Fibroblast of skin of scalp (primary cell): Measurements from ENCODE around the gene NEURL1.
A peak's percentile ranks its signal among the peaks of the same experiment; 100 is the strongest.

Source experiments
- DNase-seq: peaks from one replicate; pipeline ENCODE4 v3.0.0-alpha.2; 2013

The NEURL1 gene

DNA sequence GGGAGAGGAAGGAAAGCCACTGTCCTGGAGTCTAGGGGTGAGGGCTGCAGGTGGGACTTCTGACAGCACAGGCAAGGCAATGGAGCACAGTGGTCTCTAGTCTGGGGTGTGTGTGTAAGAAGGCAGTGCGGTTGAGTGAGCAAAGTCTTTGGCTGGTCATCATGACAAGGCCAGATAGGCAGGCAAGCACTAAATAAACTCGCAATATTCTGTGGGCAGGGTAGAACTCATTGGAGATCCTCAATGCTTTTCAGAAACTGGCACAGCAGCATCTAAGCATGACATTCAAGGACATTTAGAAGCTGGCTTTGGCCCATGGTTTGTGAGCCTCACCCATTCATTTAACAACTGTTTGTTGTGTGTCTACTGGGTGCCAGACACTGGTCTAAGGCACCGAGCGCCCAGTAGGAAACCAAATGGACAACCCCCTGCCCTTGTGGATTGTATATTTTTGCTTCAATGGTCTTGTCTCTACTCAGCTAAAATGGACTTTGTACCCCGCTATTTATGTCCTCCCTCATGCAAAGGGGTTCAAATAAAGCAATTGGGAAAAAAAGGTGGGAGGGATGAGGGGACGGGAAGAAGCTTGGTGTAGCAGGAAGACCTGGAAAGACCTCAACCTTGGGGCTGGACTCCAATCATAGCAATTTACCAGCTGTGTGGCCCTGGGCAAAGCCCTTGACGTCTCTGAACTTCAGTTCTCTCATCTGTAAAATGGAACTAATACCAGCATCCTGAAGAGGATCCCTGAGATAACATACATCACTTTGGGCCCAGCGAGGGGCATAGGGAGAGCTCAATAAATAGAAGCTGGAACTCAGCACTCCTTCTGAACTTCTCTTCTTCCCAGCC, 116.0 kb downstream of the NEURL1 start:
- DNase-seq, result no peak

DNA sequence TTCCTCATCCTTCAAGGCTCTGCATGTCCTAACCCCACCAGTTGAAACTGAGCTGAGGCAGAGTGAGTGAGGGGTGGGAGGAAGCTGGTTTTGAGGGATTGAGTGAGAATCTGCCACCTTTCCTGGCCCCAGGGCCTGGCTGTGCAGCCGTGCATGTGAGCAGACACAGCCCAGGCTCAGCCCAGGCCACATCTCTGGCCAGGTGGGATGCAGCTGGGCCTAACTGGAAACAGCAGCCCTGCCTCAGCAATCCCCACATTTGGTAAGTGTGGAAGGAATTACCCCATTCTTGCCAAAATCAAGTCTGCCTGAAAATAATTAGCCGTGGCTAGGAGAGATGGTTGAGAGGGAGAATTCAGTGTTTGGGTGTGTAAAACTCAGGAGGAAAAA, 116.6 kb downstream of the NEURL1 start:
- no peak for DNase-seq

DNA sequence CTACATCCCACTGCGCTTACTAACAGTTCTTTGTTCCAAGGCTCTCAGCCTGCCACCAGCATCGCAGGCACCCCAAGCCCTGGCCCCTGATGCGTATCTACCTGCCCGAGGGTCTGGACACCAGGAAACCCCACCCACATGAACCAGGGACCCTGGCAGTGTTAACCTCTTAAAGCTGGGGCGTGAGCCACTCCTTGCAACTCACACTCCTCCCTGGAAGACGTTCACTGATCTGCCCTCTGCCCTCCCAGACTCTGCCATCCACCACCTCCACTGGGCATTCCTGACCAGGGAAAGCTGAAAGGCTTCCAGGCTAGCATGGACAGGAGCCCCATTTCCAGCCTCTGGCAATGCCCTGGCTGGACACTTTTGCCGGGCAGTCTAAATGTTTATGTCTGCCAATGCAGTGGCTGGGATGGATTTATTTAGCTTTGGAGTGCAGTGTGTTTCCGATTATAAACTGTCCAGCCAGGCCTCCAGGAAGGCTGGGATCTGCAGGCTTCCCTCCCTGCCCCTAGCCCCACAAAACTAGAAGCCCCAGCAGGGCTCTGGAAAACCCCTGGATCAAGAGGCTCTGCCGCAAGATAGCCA, 117.5 kb downstream of the NEURL1 start:
- no peak for DNase-seq

DNA sequence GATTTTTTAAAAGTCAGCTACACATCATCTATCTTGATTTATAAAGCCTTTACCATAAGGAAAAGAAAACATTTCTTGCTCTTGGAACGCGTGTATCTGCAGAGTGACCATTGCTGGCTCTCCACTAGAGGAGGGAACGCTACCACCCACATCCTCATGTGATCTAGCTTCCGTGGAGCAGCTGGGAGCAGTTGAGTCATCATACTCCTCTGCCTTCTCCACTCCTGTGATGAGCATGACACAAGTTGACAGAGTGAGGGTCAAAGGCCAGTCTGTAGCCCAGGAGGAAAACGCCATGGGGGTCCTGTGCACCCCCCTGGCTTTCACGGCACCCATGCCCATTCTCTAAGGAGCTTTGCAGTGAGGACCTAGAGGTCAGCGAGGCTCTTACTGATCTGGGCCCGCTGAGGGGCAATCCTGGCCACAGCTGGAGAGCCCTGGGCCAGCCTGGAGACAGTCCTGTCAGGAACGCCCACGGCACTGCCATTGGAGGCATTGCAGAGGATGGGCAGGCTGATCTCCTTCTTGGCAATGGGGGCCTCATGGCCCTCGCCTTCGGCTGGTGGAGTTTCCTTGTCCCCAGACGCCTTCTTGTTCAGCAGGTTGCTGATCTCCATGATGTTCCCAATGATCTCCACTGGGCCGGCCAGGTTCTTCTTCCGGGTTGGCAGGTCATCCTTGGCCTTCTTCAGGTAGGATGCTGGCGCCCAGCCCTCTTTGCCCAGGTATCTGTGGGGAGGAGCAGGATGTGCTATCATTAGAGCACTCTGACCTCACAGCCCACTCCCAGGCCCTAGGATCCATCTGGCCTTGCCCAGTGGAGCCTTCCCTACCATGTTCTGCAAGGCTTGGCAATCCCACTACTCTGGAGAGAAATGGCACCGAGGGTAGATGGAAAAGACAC, 119.2 kb downstream of the NEURL1 start:
- peak; percentile 18 for DNase-seq

DNA sequence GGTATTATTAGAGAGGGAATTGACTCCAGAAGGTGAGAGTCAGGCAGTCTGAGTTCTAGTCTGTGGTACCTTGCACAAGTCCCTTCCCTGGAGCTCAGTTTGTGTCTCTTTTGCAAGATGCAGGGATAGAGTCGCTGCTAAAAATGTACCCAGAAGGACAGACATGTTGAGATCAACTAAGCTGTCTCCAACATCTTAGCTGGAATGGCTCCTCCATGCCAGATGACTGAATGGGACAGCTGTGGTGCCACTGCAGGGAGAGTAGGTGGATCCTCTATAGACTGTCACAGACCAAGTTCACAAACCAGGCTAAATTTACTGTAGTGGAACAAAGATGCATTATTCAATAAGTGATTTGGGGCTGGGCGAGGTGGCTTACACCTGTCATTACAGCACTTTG, 120.1 kb downstream of the NEURL1 start:
- no peak for DNase-seq

DNA sequence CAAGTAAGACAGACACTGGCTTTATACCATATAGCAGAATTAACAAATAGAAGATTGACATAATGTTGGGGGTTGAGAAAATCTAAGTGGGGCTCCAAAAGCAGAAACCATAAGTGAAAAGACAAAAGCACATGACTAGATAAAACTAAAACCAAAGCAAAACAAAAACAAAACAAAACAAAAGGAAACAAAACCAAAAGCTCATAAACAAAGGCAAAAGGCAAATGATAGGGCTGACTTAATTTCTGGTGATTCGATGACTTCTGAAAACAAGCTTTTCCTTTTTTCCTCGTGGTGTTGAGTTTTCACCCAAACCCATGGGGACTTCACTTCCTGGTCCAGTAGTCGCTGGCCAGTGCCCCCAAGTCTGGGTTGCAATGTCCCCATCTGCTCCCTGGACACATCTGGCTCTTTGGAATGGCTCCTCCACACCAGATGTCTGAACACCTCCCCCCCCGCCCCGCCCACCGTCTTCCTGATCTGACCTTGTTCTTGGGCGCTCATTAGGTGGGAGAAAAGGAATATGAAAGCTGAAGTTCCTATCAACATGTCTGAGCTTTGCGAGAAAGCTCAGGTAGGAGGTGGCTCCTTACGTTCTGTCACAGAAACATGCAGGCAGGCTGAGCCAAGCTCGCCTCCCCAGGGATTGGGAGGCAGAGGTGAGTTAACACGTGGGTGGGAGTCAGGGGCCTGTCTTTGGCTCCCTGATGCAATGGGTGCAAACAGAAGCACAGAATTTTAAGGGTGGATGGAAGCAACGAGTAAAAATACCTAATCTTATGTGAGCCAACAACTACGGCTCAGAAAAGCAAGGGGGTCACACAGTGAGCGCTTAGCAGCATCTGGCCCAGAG, 121.0 kb downstream of the NEURL1 start:
- no peak for DNase-seq

DNA sequence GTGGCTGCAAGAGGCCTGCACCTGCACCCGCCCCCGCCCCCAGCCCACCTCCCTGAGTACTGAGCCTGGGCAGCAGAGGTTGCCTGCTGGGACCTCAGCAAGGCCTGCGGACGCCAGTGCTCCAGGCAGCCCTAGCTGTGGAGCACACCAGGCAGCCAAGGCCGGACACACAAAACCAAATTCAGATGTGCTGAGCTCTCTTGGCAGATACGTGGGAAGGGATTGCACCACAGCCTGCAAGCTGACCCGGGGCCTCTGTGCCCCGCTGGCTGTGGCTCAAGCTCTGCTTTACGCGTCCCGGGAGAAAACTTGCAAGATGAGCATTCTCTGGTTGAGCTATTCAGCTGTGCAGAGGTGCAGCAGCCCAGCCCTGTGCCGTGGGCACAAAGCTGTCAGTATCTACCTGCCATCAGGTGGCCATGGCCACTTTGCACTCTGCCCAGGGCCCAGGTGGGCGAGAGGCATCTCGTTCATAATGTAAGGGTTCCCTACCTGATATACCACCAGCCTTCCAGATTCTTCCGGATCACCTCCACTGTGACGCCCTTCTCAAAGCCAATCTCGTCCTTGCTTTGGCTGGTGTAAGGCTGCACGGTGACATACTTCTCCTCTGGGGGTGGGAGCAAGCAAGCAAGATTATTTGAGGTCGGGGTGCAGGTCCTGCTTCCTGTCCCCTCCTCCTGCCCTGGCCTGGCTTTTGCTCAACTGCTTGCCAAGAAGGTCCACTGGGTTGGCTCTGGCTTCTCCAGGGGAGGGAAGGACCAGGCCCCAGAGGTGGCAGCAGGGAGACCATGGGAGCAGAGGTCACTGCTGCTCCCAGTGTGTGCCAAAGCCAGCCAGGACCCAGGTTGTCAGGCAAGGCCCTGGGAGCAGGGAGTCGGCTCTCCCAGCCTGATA, 123.4 kb downstream of the NEURL1 start:
- peak; percentile 36 for DNase-seq

DNA sequence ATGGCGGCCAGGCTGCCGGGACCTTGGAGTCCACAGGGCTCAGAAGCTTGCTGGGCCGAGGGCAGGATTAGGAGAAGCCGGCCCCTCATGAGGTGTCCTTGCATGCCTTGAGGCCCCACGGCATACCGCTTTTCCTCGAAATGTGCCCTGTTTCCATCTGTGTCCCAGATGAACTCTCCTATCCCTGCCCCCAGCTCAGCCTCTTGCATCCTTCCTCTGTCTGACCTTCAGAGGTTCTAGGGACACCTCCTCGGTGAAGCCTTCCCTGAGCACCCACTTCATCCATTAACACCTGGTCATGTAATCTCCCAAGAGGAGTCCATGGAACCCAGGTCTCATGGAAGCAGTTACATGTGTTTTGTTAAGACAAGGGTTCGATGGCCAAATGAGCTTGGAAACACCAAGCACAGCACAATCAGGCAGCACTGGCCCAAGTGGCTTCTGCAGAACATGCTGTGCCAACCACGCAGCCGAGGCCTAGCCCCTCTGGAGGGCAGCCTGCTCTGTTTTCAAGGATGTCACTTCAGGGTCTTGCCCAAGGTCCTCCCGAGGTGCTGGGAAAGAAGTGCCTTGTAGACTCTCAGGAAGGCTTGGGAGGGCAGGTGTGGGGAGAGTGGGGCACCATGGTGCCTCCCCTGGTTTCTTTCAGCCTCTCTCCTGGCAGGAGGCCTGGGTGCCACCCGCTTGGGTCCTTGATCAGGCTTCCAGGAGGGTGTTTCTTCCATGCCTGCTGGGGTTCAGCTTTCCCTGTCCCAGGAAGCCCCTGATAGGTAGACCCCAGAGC, 124.3 kb downstream of the NEURL1 start:
- no peak for DNase-seq

DNA sequence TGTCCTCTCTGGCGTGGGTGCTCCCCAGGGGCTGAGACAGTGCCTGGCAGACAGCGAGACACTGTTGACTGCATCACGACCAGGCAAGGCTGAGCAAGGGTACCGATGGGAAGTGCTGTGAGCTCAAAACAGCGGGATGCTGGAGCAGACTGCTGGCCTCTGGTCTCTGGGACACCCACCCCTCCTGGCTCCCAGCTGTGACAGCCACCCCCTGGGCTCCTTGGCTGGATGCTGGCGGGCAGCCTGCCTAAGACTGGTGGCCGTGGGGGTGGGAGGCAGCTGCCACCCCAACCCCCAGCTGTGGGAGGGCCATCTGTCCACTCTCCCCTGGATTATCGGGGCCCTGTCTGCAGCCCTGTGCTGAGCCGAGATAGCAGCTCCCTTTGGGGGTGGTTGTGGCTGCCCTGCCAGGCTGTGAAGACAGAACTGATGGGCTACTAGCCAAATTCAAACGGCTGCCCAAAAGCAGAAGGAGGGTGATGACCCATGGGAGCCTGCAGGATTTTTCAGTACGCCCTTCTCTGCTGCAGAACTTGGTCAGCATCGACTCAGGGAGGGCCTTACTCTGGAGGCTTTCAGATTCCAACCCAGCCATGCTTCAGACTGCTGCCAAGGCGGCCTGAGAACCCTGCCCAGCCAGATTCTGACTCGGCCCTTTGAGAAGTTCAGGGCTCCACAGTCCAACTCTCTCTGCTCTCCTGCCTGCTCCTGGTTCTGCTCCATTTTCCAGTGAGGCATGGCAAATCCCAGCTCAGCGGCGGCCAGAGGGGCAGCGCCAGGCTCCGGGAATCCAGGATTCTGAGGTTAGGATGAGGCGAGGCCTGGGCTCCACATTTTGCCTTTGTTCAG, 125.3 kb downstream of the NEURL1 start:
- no peak for DNase-seq

DNA sequence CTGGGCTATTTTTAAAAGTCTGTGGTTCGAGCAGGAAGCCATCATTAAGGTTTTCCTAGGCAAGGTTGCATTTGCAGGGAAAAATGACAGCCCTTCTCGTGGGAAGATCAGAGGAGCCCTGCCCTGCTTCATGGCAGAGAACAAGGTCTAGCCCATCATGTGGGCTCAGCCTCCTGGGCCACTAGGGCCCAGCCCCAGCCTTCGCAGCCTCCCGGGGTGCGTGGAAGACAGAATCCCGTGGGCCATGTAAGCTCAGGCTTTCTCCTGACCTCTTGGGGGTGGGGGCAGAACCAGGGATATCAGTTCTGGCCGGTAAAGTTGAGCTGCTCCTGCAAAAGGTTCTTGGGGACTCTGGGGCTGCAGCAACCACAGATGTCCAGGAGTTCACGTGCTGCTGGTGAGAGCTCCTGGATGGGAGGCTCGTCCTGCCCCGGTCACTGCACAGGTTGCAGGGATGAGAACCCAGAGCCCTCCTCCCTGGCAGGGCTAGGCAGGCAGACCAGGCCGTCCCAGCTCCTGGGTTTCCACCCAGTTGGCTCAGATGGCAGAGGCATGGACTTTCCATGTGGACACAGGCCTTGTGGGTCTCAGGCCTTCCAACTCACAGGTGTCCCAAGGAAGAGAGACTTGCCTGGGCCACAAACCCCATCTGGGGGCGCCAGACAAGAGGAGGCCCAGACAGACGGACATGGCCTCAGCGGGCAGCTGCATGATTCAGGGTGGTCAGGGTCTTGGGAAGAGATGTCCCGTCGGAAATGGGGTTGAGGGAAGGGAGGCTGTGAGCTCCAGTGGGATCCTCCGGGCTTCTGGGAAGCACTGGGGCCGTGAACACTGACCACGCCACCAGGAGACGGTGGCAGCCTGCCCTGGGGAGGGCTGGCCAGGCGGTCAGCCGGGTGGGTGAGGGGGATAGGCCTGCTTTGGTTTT, 126.2 kb downstream of the NEURL1 start:
- DNase-seq, result no peak

DNA sequence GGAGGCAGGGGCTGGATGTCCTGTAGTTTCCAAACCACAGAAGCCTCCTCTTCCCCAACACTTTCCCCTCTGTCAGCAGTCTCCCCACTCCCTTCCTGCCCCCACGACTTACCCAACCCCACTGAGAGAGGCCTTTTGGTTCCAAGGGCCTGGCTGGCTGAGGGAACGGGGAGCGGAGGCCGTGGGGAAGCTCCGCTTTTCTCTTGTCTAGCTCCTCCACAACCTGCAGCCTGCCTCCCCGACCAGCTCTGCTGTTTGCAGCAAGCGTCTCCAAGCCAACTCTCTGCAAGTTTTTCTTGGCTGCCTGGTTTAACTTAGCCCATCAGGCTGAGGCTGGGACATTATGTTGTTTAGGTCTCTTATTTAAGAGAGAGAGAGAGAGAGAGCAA, 126.8 kb downstream of the NEURL1 start:
- no peak for DNase-seq

DNA sequence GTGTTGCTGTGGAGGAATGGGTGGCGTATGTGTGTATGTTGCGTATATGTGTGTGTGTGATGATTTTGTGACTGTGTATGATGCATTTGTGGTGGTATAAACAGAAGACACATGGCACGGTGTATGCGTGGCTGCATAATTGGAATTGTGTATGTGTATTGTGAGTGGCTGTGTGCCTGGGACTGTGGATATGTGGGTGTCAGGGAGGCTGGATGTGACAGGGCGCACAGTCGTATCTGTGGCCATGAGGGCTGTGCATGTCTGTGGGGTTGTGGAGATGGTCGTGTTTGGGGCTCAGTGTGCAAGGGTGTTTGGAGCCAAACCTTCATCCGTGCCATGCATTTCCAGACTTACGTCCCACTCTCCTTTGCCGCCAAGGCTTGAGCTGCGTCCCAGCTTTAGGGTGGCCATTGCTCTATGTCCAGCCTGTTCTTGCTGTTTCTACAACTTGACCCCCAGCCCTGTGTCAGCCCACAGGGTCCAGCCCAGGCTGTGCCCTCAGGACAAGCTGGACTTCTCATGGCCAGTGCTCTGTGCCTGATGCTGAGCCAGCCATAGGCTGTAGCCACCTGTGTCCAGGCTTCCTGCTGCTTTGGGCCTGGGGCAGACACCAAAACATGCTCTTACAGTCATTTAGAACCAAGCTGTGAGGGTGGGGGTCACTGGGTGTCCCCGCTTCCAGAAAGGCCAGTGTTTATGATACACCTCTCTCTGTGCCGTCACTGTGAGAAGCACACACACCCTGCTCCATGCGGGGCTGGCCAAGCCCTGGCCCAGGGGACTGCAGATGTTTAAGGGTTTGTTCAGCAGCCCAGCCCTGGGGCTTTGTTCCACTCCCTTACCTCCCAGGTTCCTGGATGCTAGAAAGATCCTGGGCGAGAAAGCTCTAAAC, 127.6 kb downstream of the NEURL1 start:
- no peak for DNase-seq

DNA sequence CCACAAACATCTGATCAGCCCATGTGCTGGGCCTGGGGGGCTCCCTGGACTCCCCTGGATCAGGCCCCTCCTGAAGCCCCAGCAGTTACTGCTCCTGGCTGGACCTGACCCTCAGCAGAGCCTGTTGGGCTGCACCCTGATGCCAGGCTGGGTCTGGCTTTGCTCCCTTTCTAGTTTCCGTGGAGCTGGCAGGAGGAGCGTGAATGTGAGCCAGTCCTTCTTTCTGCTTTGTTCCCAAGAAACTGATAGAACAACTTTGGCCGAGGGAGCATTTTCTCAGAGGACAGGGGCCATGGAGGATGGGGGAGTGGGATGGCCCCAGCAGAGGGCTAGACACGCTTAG, 128.2 kb downstream of the NEURL1 start:
- no peak for DNase-seq

DNA sequence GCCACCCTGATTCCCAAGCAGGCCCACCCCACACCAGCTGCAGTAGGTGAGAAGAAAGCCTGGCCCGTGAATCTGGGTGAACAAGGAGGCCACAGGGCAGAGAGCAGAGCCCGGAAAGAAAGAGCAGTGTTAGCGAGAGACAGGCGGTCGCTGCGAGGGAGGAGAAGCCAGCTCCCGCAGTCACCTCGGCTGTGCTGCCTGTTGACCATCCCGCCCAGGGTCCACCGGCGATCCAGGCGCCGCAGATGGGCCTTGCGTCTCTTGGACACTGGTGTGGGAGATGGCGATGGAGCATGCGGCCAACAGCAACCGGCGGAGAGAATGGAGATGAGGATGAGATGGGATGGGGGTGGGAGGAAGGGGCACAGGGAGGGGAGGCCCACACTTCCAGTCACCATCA, 128.8 kb downstream of the NEURL1 start:
- DNase-seq, result no peak

DNA sequence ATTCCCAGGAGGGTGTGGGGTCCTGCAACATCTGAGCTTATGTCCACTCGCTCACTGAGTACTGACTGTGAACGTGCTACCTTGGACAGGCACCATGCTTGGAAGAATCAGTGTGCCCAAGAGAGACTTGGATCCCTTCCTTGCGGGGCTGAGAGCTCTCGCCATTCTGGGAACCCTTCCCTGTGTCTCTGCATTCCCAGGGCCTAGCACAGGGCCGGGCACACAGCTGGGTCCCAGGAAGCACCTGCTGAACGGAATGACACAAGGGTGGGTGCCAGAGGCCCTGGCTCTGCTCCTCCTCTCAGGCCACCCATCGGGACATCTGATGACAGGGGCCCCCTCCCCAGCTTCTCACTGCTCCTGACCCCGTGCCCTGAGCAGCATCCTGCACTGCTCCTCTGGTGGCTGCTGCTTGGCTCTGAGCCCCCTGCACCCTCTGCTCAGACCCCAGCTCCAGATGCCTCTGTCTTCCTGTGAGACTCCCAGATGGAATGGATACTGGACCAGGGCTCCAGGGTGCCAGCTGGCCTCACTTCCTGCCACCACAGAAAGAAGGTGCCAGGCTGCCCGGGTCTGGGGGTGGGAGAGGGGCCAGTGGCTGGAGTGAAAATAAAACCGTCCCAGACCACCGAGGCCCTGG, 129.6 kb downstream of the NEURL1 start:
- no peak for DNase-seq

DNA sequence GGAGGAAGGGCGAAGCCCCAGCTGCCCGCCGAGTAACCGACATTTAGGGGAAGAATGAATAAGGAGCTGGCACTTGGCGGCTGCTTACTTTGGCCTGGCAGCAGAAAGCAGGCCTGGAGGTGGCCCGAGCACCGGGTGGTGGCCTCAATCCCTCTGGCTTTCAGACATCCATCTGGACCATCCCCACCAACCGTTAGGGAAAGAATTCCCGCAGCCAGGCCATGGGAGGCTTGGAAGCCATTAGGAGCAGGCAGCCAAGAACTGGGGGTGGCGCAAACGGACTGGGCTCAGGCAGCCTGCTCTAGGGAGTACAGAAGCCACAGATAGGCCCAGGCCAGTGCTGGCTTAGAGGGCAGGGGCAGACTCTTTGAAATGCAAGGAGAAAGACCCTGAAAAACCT, 132.7 kb downstream of the NEURL1 start:
- no peak for DNase-seq
